H1 (cell line): ENCODE results near the gene FAM161A. TPM values are rescaled to one million over a fixed set of nuclear protein-coding genes. Genes with fewer than 3 reads are reported as not detected.

Experiments
- BRCA1 ChIP-seq: IDR thresholded peaks from 2 replicates; pipeline ENCODE4 v1.6.1; 2012; ENCODE audit warnings: low read depth, low read length, improper control_type of control experiment
- CHD7 ChIP-seq: fragments of 300-600 bp; sonication (generic); IDR thresholded peaks from 2 replicates; pipeline ENCODE4 v1.7.1; 2012; ENCODE audit warnings: low read length, moderate library complexity, mild to moderate bottlenecking, inconsistent platforms; ENCODE audit not compliant: insufficient replicate concordance
- RAD21 ChIP-seq, 2 experiments: IDR thresholded peaks in 1 of 2; conservative IDR thresholded peaks in 1 of 2; 2 replicates each; pipeline ENCODE4 v1.6.1; 2011; ENCODE audit warnings: low read depth in 2 of 2, low read length in 2 of 2, improper control_type of control experiment in 1 of 2, inconsistent platforms in 1 of 2, mild to moderate bottlenecking in 1 of 2, moderate library complexity in 1 of 2
- RBBP5 ChIP-seq: IDR thresholded peaks from 2 replicates; pipeline ENCODE4 v1.7.1; 2012; ENCODE audit warnings: low read depth, mild to moderate bottlenecking, inconsistent platforms, low read length, moderate library complexity, borderline replicate concordance
- SP4 ChIP-seq: IDR thresholded peaks from 2 replicates; pipeline ENCODE4 v1.6.1; 2012; ENCODE audit warnings: low read length, inconsistent platforms
- SRF ChIP-seq: IDR thresholded peaks from 2 replicates; pipeline ENCODE4 v1.6.1; 2011; ENCODE audit warnings: mild to moderate bottlenecking, low read depth, low read length, moderate library complexity
- TAF1 ChIP-seq: IDR thresholded peaks from 2 replicates; pipeline ENCODE4 v1.6.1; 2011; ENCODE audit warnings: mild to moderate bottlenecking, low read depth, low read length
- TEAD4 ChIP-seq: IDR thresholded peaks from 2 replicates; pipeline ENCODE4 v1.6.1; 2012; ENCODE audit warnings: low read depth, low read length, inconsistent platforms, mixed read lengths
- polyA plus RNA-seq, 7 experiments: library from polyadenylated mRNA; depleted of rRNA in 3 of 7; stranded (reverse) in 5 of 7; unstranded in 2 of 7; fragments of >200 nt in 5 of 7; fragments of 200-250 nt in 2 of 7; gene quantifications; 1 replicate in 5 of 7; 2 replicates in 1 of 7; 4 replicates in 1 of 7; pipeline versions ENCODE4 v1.2.1 to v1.2.3, GENCODE V29; 2011 to 2013; ENCODE audit warnings: missing spikeins in 2 of 7, mixed read lengths in 2 of 7
- total RNA-seq: library from RNA; stranded (reverse); fragmentation: NEBNext Ultra II Directional; extraction: Animal tissue kit (Norgen Biotek cat#: 25700); gene quantifications from 2 replicates; pipeline ENCODE4 v1.2.1, GENCODE V29; 2021

FAM161A gene
- total and polyA plus RNA-seq, 2 of the 8 experiments (the other 6 are each of a cell fraction or from before 2014, with no cell fraction given) = 1.6 to 9.7 TPM

GRCh38 chr2:61832183-61832841 is 21.5 kb downstream of the FAM161A start (continued):
- no peak for TF ChIP-seq BRCA1
- TF ChIP-seq TEAD4 = no peak
- no peak for TF ChIP-seq CHD7
- no peak for TF ChIP-seq TAF1
- no peak for TF ChIP-seq RAD21 (IDR thresholded peaks at IDR 0.05 in 1 of 2, conservative IDR thresholded peaks at IDR 0.05 in 1 of 2; ENCODE audit: low read depth in 2 of 2, low read length in 2 of 2)
- TF ChIP-seq RBBP5 = no peak
- no peak for TF ChIP-seq SRF
- TF ChIP-seq SP4 = no peak
